Retinal pigment epithelial cell (primary cell): ENCODE results near the gene USP24.

Source experiments
- DNase-seq: peaks from one replicate; pipeline ENCODE4 v3.0.0-alpha.2; 2010; ENCODE audit warnings: low read depth
- H3K4me3 ChIP-seq: 2 replicates; pipeline ENCODE4 v1.5.1; 2011; ENCODE audit warnings: mild to moderate bottlenecking, low read length, control low read depth, moderate library complexity
- TF ChIP-seq, protein P1 (sequence below): conservative IDR thresholded peaks from 2 replicates; pipeline ENCODE4 v1.5.1; 2011; ENCODE audit warnings: low read depth, low read length, control low read depth, inconsistent platforms

The USP24 gene

DNA sequence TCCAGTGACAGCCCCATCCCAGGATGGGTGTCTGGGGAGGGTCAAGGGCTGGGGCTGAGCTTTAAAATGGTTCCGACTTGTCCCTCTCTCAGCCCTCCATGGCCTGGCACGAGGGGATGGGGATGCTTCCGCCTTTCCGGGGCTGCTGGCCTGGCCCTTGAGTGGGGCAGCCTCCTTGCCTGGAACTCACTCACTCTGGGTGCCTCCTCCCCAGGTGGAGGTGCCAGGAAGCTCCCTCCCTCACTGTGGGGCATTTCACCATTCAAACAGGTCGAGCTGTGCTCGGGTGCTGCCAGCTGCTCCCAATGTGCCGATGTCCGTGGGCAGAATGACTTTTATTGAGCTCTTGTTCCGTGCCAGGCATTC is 151.6 kb downstream of the USP24 start:
- TF ChIP-seq, protein P1, sequence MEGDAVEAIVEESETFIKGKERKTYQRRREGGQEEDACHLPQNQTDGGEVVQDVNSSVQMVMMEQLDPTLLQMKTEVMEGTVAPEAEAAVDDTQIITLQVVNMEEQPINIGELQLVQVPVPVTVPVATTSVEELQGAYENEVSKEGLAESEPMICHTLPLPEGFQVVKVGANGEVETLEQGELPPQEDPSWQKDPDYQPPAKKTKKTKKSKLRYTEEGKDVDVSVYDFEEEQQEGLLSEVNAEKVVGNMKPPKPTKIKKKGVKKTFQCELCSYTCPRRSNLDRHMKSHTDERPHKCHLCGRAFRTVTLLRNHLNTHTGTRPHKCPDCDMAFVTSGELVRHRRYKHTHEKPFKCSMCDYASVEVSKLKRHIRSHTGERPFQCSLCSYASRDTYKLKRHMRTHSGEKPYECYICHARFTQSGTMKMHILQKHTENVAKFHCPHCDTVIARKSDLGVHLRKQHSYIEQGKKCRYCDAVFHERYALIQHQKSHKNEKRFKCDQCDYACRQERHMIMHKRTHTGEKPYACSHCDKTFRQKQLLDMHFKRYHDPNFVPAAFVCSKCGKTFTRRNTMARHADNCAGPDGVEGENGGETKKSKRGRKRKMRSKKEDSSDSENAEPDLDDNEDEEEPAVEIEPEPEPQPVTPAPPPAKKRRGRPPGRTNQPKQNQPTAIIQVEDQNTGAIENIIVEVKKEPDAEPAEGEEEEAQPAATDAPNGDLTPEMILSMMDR = no peak
- DNase-seq = no peak
- no peak overlapping the region for H3K4me3 ChIP-seq

DNA sequence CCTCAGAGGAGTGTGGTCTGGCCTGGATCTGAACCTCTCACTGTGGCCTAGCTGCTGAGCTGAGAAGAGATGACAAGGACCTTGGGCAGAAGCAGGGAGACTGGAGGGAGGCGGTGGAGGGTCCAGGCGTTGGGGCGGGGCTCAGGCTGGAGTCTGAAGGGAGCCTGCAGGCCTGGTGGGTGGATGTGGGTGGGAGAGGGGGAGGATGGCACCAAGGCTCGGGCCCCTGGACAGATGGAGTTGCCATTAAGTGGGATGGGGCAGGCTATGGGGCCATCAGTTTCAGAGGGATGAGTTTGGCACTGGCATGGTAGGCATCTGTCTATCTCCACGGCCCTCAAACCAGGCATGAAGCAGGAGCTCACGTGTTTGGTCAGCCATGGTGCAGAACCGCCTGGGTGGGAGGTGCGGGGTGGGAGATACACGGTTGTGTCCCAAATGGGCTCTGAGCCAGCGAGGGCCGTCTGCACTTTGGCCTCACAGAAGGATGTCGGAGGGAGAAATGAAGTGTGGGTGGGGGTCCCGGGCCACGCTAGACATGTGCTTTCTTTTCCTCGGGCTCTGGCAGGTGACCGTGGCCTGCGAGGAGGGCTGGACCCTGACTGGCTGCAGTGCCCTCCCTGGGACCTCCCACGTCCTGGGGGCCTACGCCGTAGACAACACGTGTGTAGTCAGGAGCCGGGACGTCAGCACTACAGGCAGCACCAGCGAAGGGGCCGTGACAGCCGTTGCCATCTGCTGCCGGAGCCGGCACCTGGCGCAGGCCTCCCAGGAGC is 152.2 kb downstream of the USP24 start:
- no peak overlapping the region for H3K4me3 ChIP-seq
- TF ChIP-seq, protein P1 = no peak
- no peak for DNase-seq

GRCh38 chr1:55061706-55062321 is 153.3 kb downstream of the USP24 start:
- TF ChIP-seq, protein P1 = no peak
- DNase-seq = no peak

GRCh38 chr1:55061000-55061705 is 154.0 kb downstream of the USP24 start:
- no peak for DNase-seq
- H3K4me3 ChIP-seq = no peak overlapping the region
- TF ChIP-seq, protein P1 = no peak

More at GRCh38 chr1:55061706-55062321, 153.3 kb downstream of the USP24 start:
- H3K4me3 ChIP-seq = no peak overlapping the region

- no peak overlapping the region for H3K4me3 ChIP-seq
- DNase-seq = no peak
- TF ChIP-seq, protein P1 = no peak
Observed at GRCh38 chr1:55060133-55060999, 154.8 kb downstream of the USP24 start.

DNA sequence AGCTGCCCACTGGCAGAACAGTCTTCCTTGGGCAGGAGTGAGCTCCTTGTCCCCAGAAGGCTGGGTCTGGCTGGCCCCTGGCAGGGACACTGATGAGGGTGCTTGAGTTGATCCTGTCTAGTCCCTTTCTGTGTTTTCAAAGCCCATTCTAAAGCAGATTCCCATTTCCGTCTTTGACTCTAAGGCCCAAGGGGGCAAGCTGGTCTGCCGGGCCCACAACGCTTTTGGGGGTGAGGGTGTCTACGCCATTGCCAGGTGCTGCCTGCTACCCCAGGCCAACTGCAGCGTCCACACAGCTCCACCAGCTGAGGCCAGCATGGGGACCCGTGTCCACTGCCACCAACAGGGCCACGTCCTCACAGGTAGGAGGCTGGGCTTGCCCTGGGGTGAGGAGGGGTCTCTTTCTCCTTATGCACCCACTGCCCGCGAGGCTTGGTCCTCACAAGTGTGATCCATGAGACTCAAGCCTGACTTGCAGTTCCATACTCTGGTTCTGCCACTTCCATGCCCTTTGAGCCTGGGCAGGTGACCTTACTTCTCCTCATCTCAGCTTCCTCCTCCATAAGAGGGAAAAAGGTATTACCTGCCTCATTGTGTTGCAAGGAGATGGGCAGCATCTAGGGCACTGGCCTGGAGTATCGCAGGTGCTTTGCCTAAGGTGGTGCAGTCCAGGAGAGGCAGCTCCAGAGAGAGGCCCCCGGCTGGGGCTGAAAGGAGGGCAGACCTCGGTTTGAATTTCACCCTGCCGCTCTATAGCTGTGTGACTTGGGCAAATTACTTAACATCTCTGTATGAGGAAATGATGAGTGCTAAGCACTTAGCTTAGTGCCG is 155.6 kb downstream of the USP24 start:
- DNase-seq = no peak
- H3K4me3 ChIP-seq = no peak overlapping the region
- TF ChIP-seq, protein P1 = no peak
